Ishikawa (cell line): ENCODE results near the gene ADAMTS13.

Experiments used
- CEBPB ChIP-seq: IDR thresholded peaks from 2 replicates; pipeline ENCODE4 v1.6.1; 2012
- CREB1 ChIP-seq: IDR thresholded peaks from 2 replicates; pipeline ENCODE4 v1.6.1; 2012; ENCODE audit warnings: low read depth
- EGR1 ChIP-seq: IDR thresholded peaks from 2 replicates; pipeline ENCODE4 v1.6.1; 2012
- EP300 ChIP-seq: IDR thresholded peaks from 2 replicates; pipeline ENCODE4 v1.6.1; 2012; ENCODE audit warnings: borderline replicate concordance
- FOXM1 ChIP-seq: IDR thresholded peaks from 2 replicates; pipeline ENCODE4 v1.6.1; 2012; ENCODE audit warnings: low read depth, borderline replicate concordance
- MAX ChIP-seq: IDR thresholded peaks from 2 replicates; pipeline ENCODE4 v1.6.1; 2012
- NFIC ChIP-seq: IDR thresholded peaks from 2 replicates; pipeline ENCODE4 v1.6.1; 2012
- RAD21 ChIP-seq: IDR thresholded peaks from 2 replicates; pipeline ENCODE4 v1.6.1; 2012; ENCODE audit warnings: low read depth
- REST ChIP-seq: IDR thresholded peaks from 2 replicates; pipeline ENCODE4 v1.6.1; 2012; ENCODE audit warnings: low read depth, mild to moderate bottlenecking
- TAF1 ChIP-seq: IDR thresholded peaks from 2 replicates; pipeline ENCODE4 v1.6.1; 2012; ENCODE audit warnings: low read depth, mild to moderate bottlenecking
- TCF12 ChIP-seq: IDR thresholded peaks from 2 replicates; pipeline ENCODE4 v1.6.1; 2012; ENCODE audit warnings: low read depth
- TEAD4 ChIP-seq: IDR thresholded peaks from 2 replicates; pipeline ENCODE4 v1.6.1; 2012
- USF1 ChIP-seq: IDR thresholded peaks from 2 replicates; pipeline ENCODE4 v1.6.1; 2012
- YY1 ChIP-seq: IDR thresholded peaks from 2 replicates; pipeline ENCODE4 v1.6.1; 2012; ENCODE audit warnings: low read depth
- ZBTB7A ChIP-seq: IDR thresholded peaks from 2 replicates; pipeline ENCODE4 v1.6.1; 2012; ENCODE audit warnings: low read depth

Gene ADAMTS13

GRCh38 chr9:133415170-133415569 lies 7.0 kb upstream of the ADAMTS13 start:
- TF ChIP-seq REST (no peak), FOXM1 (no peak), USF1 (no peak), YY1 (no peak), CEBPB (no peak), TCF12 (no peak), MAX (no peak), CREB1 (no peak), RAD21 (no peak), TEAD4 (no peak), ZBTB7A (no peak), EP300 (no peak), EGR1 (no peak)

GRCh38 chr9:133417541-133418461 lies 4.4 kb upstream of the ADAMTS13 start, which contains the start of gene REXO4:
Gene REXO4 (minus strand): TSS chr9:133418010. CDS start chr9:133417844, 166 bp downstream.
- TF ChIP-seq REST (no peak), USF1 (peak; percentile 50), NFIC (no peak), CEBPB (no peak), FOXM1 (no peak; the same call in 1 of the 2 replicates), EGR1 (no peak), MAX (peak; percentile 91), EP300 (peak; percentile 52; the same call in 1 of the 2 replicates), RAD21 (no peak), ZBTB7A (no peak), YY1 (peak; percentile 51; the same call in 1 of the 2 replicates), TAF1 (peak; percentile 95), CREB1 (0 out of 2 replicates have a peak, but pooled peaks have one; percentile 38), TEAD4 (0 out of 2 replicates have a peak, but pooled peaks have one; percentile 12), TCF12 (peak; percentile 57; the same call in 1 of the 2 replicates)

- TF ChIP-seq USF1 (no peak), EGR1 (no peak), RAD21 (no peak), TEAD4 (no peak), REST (no peak), TCF12 (no peak), YY1 (no peak), CREB1 (no peak), EP300 (no peak), ZBTB7A (no peak), NFIC (no peak), CEBPB (no peak), TAF1 (no peak), MAX (no peak), FOXM1 (no peak)
Measured at GRCh38 chr9:133419005-133419404, 3.2 kb upstream of the ADAMTS13 start.
